Islet of Langerhans (tissue), 1 donor: ENCODE data around the gene NOLC1.

Experiments
- FAIRE-seq: peaks from one replicate; lab custom pipeline; 2011; peaks lifted over from hg19 to GRCh38; lab: Jason Lieb, UNC

NOLC1 gene

GRCh38 chr10:102208311-102209035 lies 56.3 kb downstream of the NOLC1 start:
- FAIRE-seq: no peak

DNA sequence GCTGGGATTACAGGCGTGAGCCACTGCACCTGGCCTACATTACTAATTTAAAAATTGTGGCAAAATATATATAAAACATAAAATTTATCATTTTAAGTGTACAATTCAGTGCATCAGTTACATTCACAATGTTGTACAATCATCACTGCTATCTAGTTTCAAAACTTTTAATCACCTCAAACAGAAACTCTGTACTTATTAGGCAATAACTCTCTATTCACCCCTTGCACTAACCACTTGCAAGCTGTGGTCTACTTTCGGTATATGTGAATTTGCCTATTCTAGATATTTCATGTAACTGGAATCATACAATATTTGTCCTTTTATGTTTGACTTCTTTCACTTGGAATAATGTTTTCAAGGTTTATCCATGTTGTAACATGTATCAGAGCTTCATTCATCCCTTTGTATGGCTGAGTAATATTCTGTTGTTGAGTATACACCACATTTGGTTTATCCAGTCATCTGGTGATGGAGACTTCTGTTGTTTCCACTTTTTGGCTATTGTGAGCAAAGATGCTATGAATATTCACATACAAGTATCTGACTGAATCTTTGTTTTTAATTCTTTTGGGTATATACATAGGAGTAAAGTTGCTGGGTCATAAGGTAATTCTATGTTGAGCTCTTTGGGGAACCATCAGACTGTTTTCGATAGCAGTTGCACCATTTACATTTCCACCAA lies 59.6 kb downstream of the NOLC1 start:
- FAIRE-seq: no peak
